ENCODE results near the gene C1orf185. TPM values are rescaled to one million over a fixed set of nuclear protein-coding genes. Genes with fewer than 3 reads are reported as not detected.

The C1orf185 gene
- total RNA-seq, 1 donor from 2014 or later: not detected

- H3K9me3 Mint-ChIP-seq (ENCODE audit: unreplicated experiment): no peaks in the 10 kb centered on the region
- H3K27ac Mint-ChIP-seq (ENCODE audit: unreplicated experiment): no peak overlapping the region
- DNase-seq (ENCODE audit: low spot score): no peak
- H3K4me3 Mint-ChIP-seq (ENCODE audit: unreplicated experiment): no peak overlapping the region
- H3K36me3 Mint-ChIP-seq (ENCODE audit: low read depth, unreplicated experiment): no peaks in the 10 kb centered on the region
- no peak for TF ChIP-seq CTCF (IDR thresholded peaks at IDR 0.05; ENCODE audit: unreplicated experiment)
- no peaks in the 10 kb centered on the region for H3K27me3 Mint-ChIP-seq (ENCODE audit: unreplicated experiment)
- H3K4me1 Mint-ChIP-seq (ENCODE audit: unreplicated experiment): peaks cover 2% of the 10 kb centered on the region
Observed at GRCh38 chr1:51086496-51087271, 15.3 kb upstream of the C1orf185 start.

GRCh38 chr1:51088474-51088873 lies 13.6 kb upstream of the C1orf185 start:
- Mint-ChIP-seq H3K27me3 (ENCODE audit: unreplicated experiment) (no peaks in the 10 kb centered on the region), H3K4me3 (ENCODE audit: unreplicated experiment) (no peak overlapping the region), H3K4me1 (ENCODE audit: unreplicated experiment) (peaks cover 2% of the 10 kb centered on the region), H3K27ac (ENCODE audit: unreplicated experiment) (no peak overlapping the region), H3K9me3 (ENCODE audit: unreplicated experiment) (no peaks in the 10 kb centered on the region), H3K36me3 (ENCODE audit: low read depth, unreplicated experiment) (no peaks in the 10 kb centered on the region)
- no peak for DNase-seq (ENCODE audit: low spot score)
- no peak for TF ChIP-seq CTCF (IDR thresholded peaks at IDR 0.05; ENCODE audit: unreplicated experiment)

- Mint-ChIP-seq H3K36me3 (ENCODE audit: low read depth, unreplicated experiment) (no peaks in the 10 kb centered on the region), H3K27ac (ENCODE audit: unreplicated experiment) (no peak overlapping the region), H3K4me3 (ENCODE audit: unreplicated experiment) (no peak overlapping the region), H3K27me3 (ENCODE audit: unreplicated experiment) (no peaks in the 10 kb centered on the region), H3K9me3 (ENCODE audit: unreplicated experiment) (no peaks in the 10 kb centered on the region), H3K4me1 (ENCODE audit: unreplicated experiment) (no peaks in the 10 kb centered on the region)
- no peak for DNase-seq (ENCODE audit: low spot score)
- TF ChIP-seq CTCF (IDR thresholded peaks at IDR 0.05; ENCODE audit: unreplicated experiment): no peak
Observed at GRCh38 chr1:51093581-51093980, 8.4 kb upstream of the C1orf185 start.

GRCh38 chr1:51097171-51097570 lies 4.9 kb upstream of the C1orf185 start:
- no peaks in the 10 kb centered on the region for H3K4me1 Mint-ChIP-seq (ENCODE audit: unreplicated experiment)
- DNase-seq (ENCODE audit: low spot score): no peak
- H3K27ac Mint-ChIP-seq (ENCODE audit: unreplicated experiment): no peak overlapping the region
- H3K36me3 Mint-ChIP-seq (ENCODE audit: low read depth, unreplicated experiment): no peaks in the 10 kb centered on the region
- H3K9me3 Mint-ChIP-seq (ENCODE audit: unreplicated experiment): no peaks in the 10 kb centered on the region
- H3K4me3 Mint-ChIP-seq (ENCODE audit: unreplicated experiment): no peak overlapping the region
- no peak for TF ChIP-seq CTCF (IDR thresholded peaks at IDR 0.05; ENCODE audit: unreplicated experiment)
- H3K27me3 Mint-ChIP-seq (ENCODE audit: unreplicated experiment): no peaks in the 10 kb centered on the region

GRCh38 chr1:51100264-51100880 lies 1.7 kb upstream of the C1orf185 start:
- Mint-ChIP-seq H3K36me3 (ENCODE audit: low read depth, unreplicated experiment) (no peaks in the 10 kb centered on the region), H3K4me3 (ENCODE audit: unreplicated experiment) (no peak overlapping the region), H3K27ac (ENCODE audit: unreplicated experiment) (no peak overlapping the region), H3K27me3 (ENCODE audit: unreplicated experiment) (no peaks in the 10 kb centered on the region), H3K4me1 (ENCODE audit: unreplicated experiment) (no peaks in the 10 kb centered on the region), H3K9me3 (ENCODE audit: unreplicated experiment) (no peaks in the 10 kb centered on the region)
- no peak for DNase-seq (ENCODE audit: low spot score)
- TF ChIP-seq CTCF (IDR thresholded peaks at IDR 0.05; ENCODE audit: unreplicated experiment): no peak
